ENCODE results near the gene PLEK2.

PLEK2 gene

GRCh38 chr14:67426161-67426560 is 14.2 kb upstream of the PLEK2 start:
- no peak overlapping the region for H3K27ac ChIP-seq (ENCODE audit: low read depth, low read length)
- H3K4me1 ChIP-seq (ENCODE audit: control insufficient read depth, low read length): no peaks in the 10 kb centered on the region
- no peaks in the 10 kb centered on the region for H3K9me3 ChIP-seq (ENCODE audit: control insufficient read depth, insufficient read depth, low read length)
- no peaks in the 10 kb centered on the region for H4K20me1 ChIP-seq (ENCODE audit: control insufficient read depth, insufficient read depth, low read depth, low read length)
- H3K4me2 ChIP-seq (ENCODE audit: low read length): no peak overlapping the region
- TF ChIP-seq CTCF (IDR thresholded peaks at IDR 0.05; ENCODE audit: low read depth, low read length, poor library complexity, severe bottlenecking): no peak
- no peak for TF ChIP-seq EZH2phosphoT487 (IDR thresholded peaks at IDR 0.05; ENCODE audit: borderline replicate concordance, low read length)
- H3K4me3 ChIP-seq (ENCODE audit: low read length): no peak overlapping the region
- H3F3A ChIP-seq (ENCODE audit: control insufficient read depth, insufficient read depth): no peaks in the 10 kb centered on the region
- H3K79me2 ChIP-seq (ENCODE audit: control insufficient read depth, low read length): no peaks in the 10 kb centered on the region
- H3K9me2 ChIP-seq (replicated peaks; ENCODE audit: control insufficient read depth, low read length): no peaks in the 10 kb centered on the region
- no peaks in the 10 kb centered on the region for H3K36me3 ChIP-seq (ENCODE audit: control insufficient read depth, low read length)
- no peaks in the 10 kb centered on the region for H3K27me3 ChIP-seq (ENCODE audit: control insufficient read depth, low read length)

GRCh38 chr14:67425608-67426007 is 13.6 kb upstream of the PLEK2 start:
- Histone ChIP-seq H3F3A (ENCODE audit: control insufficient read depth, insufficient read depth) (no peaks in the 10 kb centered on the region), H3K9me2 (replicated peaks; ENCODE audit: control insufficient read depth, low read length) (no peaks in the 10 kb centered on the region), H4K20me1 (ENCODE audit: control insufficient read depth, insufficient read depth, low read depth, low read length) (no peaks in the 10 kb centered on the region), H3K4me1 (ENCODE audit: control insufficient read depth, low read length) (no peaks in the 10 kb centered on the region), H3K4me2 (ENCODE audit: low read length) (no peak overlapping the region), H3K4me3 (ENCODE audit: low read length) (no peak overlapping the region), H3K27ac (ENCODE audit: low read depth, low read length) (no peak overlapping the region), H3K27me3 (ENCODE audit: control insufficient read depth, low read length) (no peaks in the 10 kb centered on the region), H3K36me3 (ENCODE audit: control insufficient read depth, low read length) (no peaks in the 10 kb centered on the region), H3K79me2 (ENCODE audit: control insufficient read depth, low read length) (no peaks in the 10 kb centered on the region), H3K9me3 (ENCODE audit: control insufficient read depth, insufficient read depth, low read length) (no peaks in the 10 kb centered on the region)
- no peak for TF ChIP-seq CTCF (IDR thresholded peaks at IDR 0.05; ENCODE audit: low read depth, low read length, poor library complexity, severe bottlenecking)
- no peak for TF ChIP-seq EZH2phosphoT487 (IDR thresholded peaks at IDR 0.05; ENCODE audit: borderline replicate concordance, low read length)

GRCh38 chr14:67424539-67424938 is 12.6 kb upstream of the PLEK2 start:
- no peaks in the 10 kb centered on the region for H3K4me1 ChIP-seq (ENCODE audit: control insufficient read depth, low read length)
- H4K20me1 ChIP-seq (ENCODE audit: control insufficient read depth, insufficient read depth, low read depth, low read length): no peaks in the 10 kb centered on the region
- no peaks in the 10 kb centered on the region for H3K36me3 ChIP-seq (ENCODE audit: control insufficient read depth, low read length)
- no peaks in the 10 kb centered on the region for H3K27me3 ChIP-seq (ENCODE audit: control insufficient read depth, low read length)
- no peak overlapping the region for H3K4me3 ChIP-seq (ENCODE audit: low read length)
- H3K9me2 ChIP-seq (replicated peaks; ENCODE audit: control insufficient read depth, low read length): no peaks in the 10 kb centered on the region
- TF ChIP-seq EZH2phosphoT487 (IDR thresholded peaks at IDR 0.05; ENCODE audit: borderline replicate concordance, low read length) (no peak), CTCF (IDR thresholded peaks at IDR 0.05; ENCODE audit: low read depth, low read length, poor library complexity, severe bottlenecking) (no peak)
- no peaks in the 10 kb centered on the region for H3K79me2 ChIP-seq (ENCODE audit: control insufficient read depth, low read length)
- no peaks in the 10 kb centered on the region for H3K9me3 ChIP-seq (ENCODE audit: control insufficient read depth, insufficient read depth, low read length)
- H3K4me2 ChIP-seq (ENCODE audit: low read length): no peak overlapping the region
- H3F3A ChIP-seq (ENCODE audit: control insufficient read depth, insufficient read depth): no peaks in the 10 kb centered on the region
- no peak overlapping the region for H3K27ac ChIP-seq (ENCODE audit: low read depth, low read length)

GRCh38 chr14:67423424-67423823 is 11.5 kb upstream of the PLEK2 start:
- H3K27me3 ChIP-seq (ENCODE audit: control insufficient read depth, low read length): no peaks in the 10 kb centered on the region
- no peaks in the 10 kb centered on the region for H3K9me2 ChIP-seq (replicated peaks; ENCODE audit: control insufficient read depth, low read length)
- H3K4me3 ChIP-seq (ENCODE audit: low read length): no peak overlapping the region
- H3K27ac ChIP-seq (ENCODE audit: low read depth, low read length): no peak overlapping the region
- H3K9me3 ChIP-seq (ENCODE audit: control insufficient read depth, insufficient read depth, low read length): no peaks in the 10 kb centered on the region
- no peaks in the 10 kb centered on the region for H3F3A ChIP-seq (ENCODE audit: control insufficient read depth, insufficient read depth)
- no peaks in the 10 kb centered on the region for H3K36me3 ChIP-seq (ENCODE audit: control insufficient read depth, low read length)
- no peak overlapping the region for H3K4me2 ChIP-seq (ENCODE audit: low read length)
- H4K20me1 ChIP-seq (ENCODE audit: control insufficient read depth, insufficient read depth, low read depth, low read length): no peaks in the 10 kb centered on the region
- H3K79me2 ChIP-seq (ENCODE audit: control insufficient read depth, low read length): no peaks in the 10 kb centered on the region
- TF ChIP-seq CTCF (IDR thresholded peaks at IDR 0.05; ENCODE audit: low read depth, low read length, poor library complexity, severe bottlenecking): no peak
- no peak for TF ChIP-seq EZH2phosphoT487 (IDR thresholded peaks at IDR 0.05; ENCODE audit: borderline replicate concordance, low read length)
- no peaks in the 10 kb centered on the region for H3K4me1 ChIP-seq (ENCODE audit: control insufficient read depth, low read length)

Measured in DOHH2 (cell line).